ENCODE results near the gene HOXA10.
A peak's percentile ranks its signal among the peaks of the same experiment; 100 is the strongest.

The HOXA10 gene

DNA sequence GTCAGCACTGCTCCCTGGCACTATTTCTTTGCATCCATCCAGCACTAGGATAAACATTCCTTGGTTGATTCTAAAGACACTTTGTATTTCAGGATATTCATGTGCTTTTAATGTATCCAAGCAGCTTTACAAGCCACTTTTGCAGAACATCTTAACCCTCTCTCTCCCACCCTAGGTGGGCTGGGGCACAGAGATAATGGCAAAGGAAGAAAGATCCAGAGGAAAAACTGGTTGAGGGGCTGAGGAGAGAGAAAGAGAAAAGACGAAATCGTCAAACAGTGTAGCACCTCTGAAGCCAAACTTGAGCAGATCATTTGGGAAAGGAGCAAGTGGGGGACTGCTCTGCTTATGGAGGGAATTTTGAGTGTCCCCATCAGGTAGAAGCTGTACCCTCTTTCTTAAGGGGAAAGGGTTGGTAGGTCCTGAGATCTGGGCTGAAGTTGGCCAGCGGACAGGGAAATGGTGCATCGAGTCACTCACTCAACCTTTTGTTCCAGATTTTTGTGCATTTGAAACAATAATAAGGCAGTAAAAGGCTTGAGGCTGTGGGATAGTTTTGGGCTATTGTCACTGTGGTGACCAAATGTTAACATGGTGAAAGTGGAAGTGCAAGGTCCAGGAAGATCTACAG is 30.0 kb upstream of the HOXA10 start:
- no peak overlapping the region for H2AFZ ChIP-seq (ENCODE audit: low read depth, low read length)
- H3K27ac ChIP-seq (ENCODE audit: low read length) = no peak overlapping the region
- no peaks in the 10 kb centered on the region for H3K79me2 ChIP-seq (ENCODE audit: insufficient read depth, low read length)
- no peak for TF ChIP-seq EZH2 (IDR thresholded peaks at IDR 0.05; ENCODE audit: borderline replicate concordance, low read depth, low read length, severe bottlenecking)
- TF ChIP-seq, protein P1, sequence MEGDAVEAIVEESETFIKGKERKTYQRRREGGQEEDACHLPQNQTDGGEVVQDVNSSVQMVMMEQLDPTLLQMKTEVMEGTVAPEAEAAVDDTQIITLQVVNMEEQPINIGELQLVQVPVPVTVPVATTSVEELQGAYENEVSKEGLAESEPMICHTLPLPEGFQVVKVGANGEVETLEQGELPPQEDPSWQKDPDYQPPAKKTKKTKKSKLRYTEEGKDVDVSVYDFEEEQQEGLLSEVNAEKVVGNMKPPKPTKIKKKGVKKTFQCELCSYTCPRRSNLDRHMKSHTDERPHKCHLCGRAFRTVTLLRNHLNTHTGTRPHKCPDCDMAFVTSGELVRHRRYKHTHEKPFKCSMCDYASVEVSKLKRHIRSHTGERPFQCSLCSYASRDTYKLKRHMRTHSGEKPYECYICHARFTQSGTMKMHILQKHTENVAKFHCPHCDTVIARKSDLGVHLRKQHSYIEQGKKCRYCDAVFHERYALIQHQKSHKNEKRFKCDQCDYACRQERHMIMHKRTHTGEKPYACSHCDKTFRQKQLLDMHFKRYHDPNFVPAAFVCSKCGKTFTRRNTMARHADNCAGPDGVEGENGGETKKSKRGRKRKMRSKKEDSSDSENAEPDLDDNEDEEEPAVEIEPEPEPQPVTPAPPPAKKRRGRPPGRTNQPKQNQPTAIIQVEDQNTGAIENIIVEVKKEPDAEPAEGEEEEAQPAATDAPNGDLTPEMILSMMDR (IDR thresholded peaks at IDR 0.05; ENCODE audit: borderline replicate concordance, extremely low read depth, low read length, poor library complexity, severe bottlenecking) = no peak
- no peak overlapping the region for H3K4me2 ChIP-seq (ENCODE audit: insufficient read depth, low read length)
- H3K4me3 ChIP-seq (ENCODE audit: low read depth in 1 of 2, low read length in 2 of 2) = no peak overlapping the region
- H4K20me1 ChIP-seq (ENCODE audit: insufficient read depth, low read length) = no peaks in the 10 kb centered on the region
- no peak overlapping the region for H3K9ac ChIP-seq (ENCODE audit: low read depth, low read length)
- DNase-seq = no peak
- H3K9me3 ChIP-seq (ENCODE audit: insufficient read depth, low read length, severe bottlenecking) = no peaks in the 10 kb centered on the region
- H3K27me3 ChIP-seq (ENCODE audit: insufficient read depth, low read length, poor library complexity) = peaks cover 19% of the 10 kb centered on the region
- H3K36me3 ChIP-seq (ENCODE audit: insufficient read depth, low read length) = no peaks in the 10 kb centered on the region
- peaks cover 13% of the 10 kb centered on the region for H3K4me1 ChIP-seq (ENCODE audit: insufficient read depth, low read length)
- ATAC-seq (ENCODE audit: insufficient read depth, low read depth) = no peak

DNA sequence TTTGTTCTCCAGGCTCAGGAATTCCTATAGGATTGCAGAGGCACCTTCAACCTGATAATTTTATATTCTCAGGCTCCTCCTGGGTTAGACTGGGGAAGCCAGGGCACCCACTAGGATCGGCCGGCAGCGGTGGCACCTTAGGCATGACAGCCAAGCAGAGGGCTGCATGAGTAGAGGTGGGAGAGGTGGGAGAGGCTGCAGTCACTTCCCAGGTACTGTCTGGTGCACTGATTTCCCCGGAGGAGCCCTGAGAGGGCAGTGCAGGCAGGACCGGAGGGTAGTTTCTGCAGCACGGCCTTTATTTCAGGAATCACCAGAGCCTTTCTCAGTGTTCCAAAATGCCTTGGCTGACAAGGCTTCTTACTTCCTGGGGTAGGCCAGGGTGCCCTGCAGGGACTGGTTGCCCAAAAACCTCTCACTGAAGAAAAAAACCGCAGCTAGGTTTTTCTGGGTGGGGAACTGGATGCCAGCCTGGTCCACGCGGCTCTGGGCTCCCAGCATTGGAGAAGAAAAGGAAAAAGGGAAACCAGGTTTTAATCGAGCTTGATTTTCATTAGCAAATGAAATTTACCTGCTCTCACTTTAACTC is 29.3 kb upstream of the HOXA10 start:
- peak; percentile 27 for TF ChIP-seq EZH2 (IDR thresholded peaks at IDR 0.05; ENCODE audit: borderline replicate concordance, low read depth, low read length, severe bottlenecking)
- TF ChIP-seq, protein P1 (IDR thresholded peaks at IDR 0.05; ENCODE audit: borderline replicate concordance, extremely low read depth, low read length, poor library complexity, severe bottlenecking) = no peak

DNA sequence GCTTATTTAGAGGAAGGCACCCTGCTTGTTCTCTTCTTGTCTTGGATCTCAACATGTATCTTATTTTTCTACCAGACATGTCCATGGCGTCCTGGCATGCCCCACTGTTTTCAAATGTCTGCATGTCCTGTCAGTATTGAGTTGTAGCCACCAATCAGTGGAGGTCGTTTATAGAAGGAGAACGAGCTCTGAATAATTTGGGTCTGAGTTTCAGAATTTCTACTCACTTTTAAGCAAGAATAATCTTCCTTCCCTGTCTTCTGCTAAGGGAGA is 28.7 kb upstream of the HOXA10 start:
- Histone ChIP-seq H3K4me3 (ENCODE audit: low read depth in 1 of 2, low read length in 2 of 2) (no peak overlapping the region), H4K20me1 (ENCODE audit: insufficient read depth, low read length) (no peaks in the 10 kb centered on the region), H2AFZ (ENCODE audit: low read depth, low read length) (no peak overlapping the region), H3K79me2 (ENCODE audit: insufficient read depth, low read length) (no peaks in the 10 kb centered on the region), H3K9me3 (ENCODE audit: insufficient read depth, low read length, severe bottlenecking) (no peaks in the 10 kb centered on the region), H3K36me3 (ENCODE audit: insufficient read depth, low read length) (no peaks in the 10 kb centered on the region), H3K9ac (ENCODE audit: low read depth, low read length) (no peak overlapping the region), H3K4me2 (ENCODE audit: insufficient read depth, low read length) (no peak overlapping the region), H3K27ac (ENCODE audit: low read length) (no peak overlapping the region), H3K27me3 (ENCODE audit: insufficient read depth, low read length, poor library complexity) (peaks cover 24% of the 10 kb centered on the region), H3K4me1 (ENCODE audit: insufficient read depth, low read length) (peaks cover 25% of the 10 kb centered on the region)
- TF ChIP-seq, protein P1 (IDR thresholded peaks at IDR 0.05; ENCODE audit: borderline replicate concordance, extremely low read depth, low read length, poor library complexity, severe bottlenecking) = no peak
- TF ChIP-seq EZH2 (IDR thresholded peaks at IDR 0.05; ENCODE audit: borderline replicate concordance, low read depth, low read length, severe bottlenecking) = no peak
- ATAC-seq (ENCODE audit: insufficient read depth, low read depth) (no peak), DNase-seq (no peak)

More for the DNA sequence above, 29.3 kb upstream of the HOXA10 start:
- Histone ChIP-seq H3K36me3 (ENCODE audit: insufficient read depth, low read length) (no peaks in the 10 kb centered on the region), H3K9me3 (ENCODE audit: insufficient read depth, low read length, severe bottlenecking) (no peaks in the 10 kb centered on the region), H3K27me3 (ENCODE audit: insufficient read depth, low read length, poor library complexity) (peaks cover 20% of the 10 kb centered on the region), H2AFZ (ENCODE audit: low read depth, low read length) (no peak overlapping the region), H3K4me1 (ENCODE audit: insufficient read depth, low read length) (peaks cover 20% of the 10 kb centered on the region), H3K4me2 (ENCODE audit: insufficient read depth, low read length) (no peak overlapping the region), H3K27ac (ENCODE audit: low read length) (no peak overlapping the region), H3K79me2 (ENCODE audit: insufficient read depth, low read length) (no peaks in the 10 kb centered on the region), H4K20me1 (ENCODE audit: insufficient read depth, low read length) (no peaks in the 10 kb centered on the region), H3K9ac (ENCODE audit: low read depth, low read length) (no peak overlapping the region), H3K4me3 (ENCODE audit: low read depth in 1 of 2, low read length in 2 of 2) (no peak overlapping the region)
- DNase-seq = no peak
- no peak for ATAC-seq (ENCODE audit: insufficient read depth, low read depth)
